Kidney epithelial cell (primary cell): Measurements from ENCODE around the gene EFCAB7. TPM values are rescaled to one million over a fixed set of nuclear protein-coding genes. Genes with fewer than 3 reads are reported as not detected.

ENCODE experiments used
- DNase-seq: peaks from one replicate; pipeline ENCODE4 v3.0.0-alpha.2; 2010; ENCODE audit warnings: low read depth
- H3K27me3 ChIP-seq: 2 replicates; pipeline ENCODE4 v1.6.0; 2011; ENCODE audit warnings: low read length; ENCODE audit not compliant: control insufficient read depth, insufficient read depth
- H3K36me3 ChIP-seq: 2 replicates; pipeline ENCODE4 v1.5.1; 2011; ENCODE audit warnings: low read length; ENCODE audit not compliant: control insufficient read depth, insufficient read depth
- H3K4me3 ChIP-seq: 2 replicates; pipeline ENCODE4 v1.5.1; 2011; ENCODE audit warnings: low read depth, mild to moderate bottlenecking, control low read depth, low read length
- CTCF ChIP-seq: IDR thresholded peaks from 2 replicates; pipeline ENCODE4 v1.5.1; 2011; ENCODE audit warnings: mild to moderate bottlenecking, moderate library complexity, low read length, control low read depth, inconsistent platforms; ENCODE audit not compliant: insufficient read depth, poor library complexity, severe bottlenecking
- total RNA-seq: library from RNA; depleted of rRNA; stranded (reverse); fragments of >200 nt; gene quantifications from 2 replicates; pipeline ENCODE4 v1.2.3, GENCODE V29; 2015

Gene EFCAB7
- total RNA-seq, 1 donor from 2014 or later = 3.8 TPM

DNA sequence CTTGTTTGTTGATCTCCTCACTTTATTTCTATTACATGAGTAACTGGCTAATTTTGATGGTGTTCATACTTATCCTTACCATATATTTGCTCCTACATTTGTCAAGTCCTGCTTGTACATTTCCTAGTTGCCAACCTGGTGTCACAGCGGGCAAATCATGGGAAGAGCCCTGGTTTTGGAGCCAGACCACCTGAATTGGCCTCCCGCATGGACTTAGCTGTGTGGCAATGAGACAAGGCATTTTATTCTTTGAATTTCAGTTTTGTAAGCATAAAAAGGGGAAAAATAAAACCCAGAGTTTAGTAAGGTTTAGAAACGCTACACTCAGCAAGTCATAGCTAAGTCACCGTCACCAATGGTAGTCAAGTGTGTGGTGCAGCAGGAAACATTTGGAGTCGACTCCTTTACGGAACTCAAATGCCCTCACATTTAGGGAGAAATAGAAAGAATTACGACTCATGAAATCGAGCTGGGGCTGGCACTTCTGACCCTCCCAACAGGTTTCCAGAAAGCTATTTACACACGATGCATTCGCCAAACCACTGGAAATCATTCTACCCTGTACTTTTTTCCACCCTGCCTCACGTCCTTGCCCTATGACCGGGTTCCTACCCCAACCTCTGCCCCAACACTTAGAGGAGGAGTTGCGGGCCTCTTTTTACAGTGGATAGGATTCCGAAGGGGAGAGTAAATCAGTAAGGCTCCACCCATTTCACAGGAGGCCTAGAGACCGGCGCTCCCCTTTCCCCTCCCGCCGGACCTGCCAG lies 69.4 kb downstream of the EFCAB7 start:
- no peaks in the 10 kb centered on the region for H3K27me3 ChIP-seq
- DNase-seq = no peak
- H3K4me3 ChIP-seq = peak overlapping the region; percentile 91
- no peak for TF ChIP-seq CTCF
- H3K36me3 ChIP-seq = no peaks in the 10 kb centered on the region

DNA sequence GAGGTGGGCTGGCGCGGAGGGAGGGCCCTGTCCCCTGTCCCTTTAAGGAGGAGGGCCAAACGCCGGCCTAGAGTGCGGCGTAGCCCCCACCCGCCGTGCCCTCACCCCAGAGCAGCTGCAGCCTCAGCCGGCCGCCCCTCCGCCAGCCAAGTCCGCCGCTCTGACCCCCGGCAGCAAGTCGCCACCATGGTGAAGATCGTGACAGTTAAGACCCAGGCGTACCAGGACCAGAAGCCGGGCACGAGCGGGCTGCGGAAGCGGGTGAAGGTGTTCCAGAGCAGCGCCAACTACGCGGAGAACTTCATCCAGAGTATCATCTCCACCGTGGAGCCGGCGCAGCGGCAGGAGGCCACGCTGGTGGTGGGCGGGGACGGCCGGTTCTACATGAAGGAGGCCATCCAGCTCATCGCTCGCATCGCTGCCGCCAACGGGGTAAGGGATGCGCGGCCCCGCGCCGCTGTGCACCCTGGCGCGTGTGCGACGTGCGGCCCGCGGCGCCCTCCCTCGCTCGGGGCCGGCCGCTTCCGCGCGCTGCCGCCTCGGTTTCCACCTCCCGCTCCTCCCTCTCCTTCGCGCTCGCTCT lies 70.1 kb downstream of the EFCAB7 start, which contains the start of gene PGM1:
PGM1 (plus strand) TSS at position 109 of the 583 bp plus-strand sequence; CDS start at position 187, 78 bp downstream.
- peak; percentile 43 for DNase-seq
- no peak for TF ChIP-seq CTCF
- no peaks in the 10 kb centered on the region for H3K36me3 ChIP-seq

DNA sequence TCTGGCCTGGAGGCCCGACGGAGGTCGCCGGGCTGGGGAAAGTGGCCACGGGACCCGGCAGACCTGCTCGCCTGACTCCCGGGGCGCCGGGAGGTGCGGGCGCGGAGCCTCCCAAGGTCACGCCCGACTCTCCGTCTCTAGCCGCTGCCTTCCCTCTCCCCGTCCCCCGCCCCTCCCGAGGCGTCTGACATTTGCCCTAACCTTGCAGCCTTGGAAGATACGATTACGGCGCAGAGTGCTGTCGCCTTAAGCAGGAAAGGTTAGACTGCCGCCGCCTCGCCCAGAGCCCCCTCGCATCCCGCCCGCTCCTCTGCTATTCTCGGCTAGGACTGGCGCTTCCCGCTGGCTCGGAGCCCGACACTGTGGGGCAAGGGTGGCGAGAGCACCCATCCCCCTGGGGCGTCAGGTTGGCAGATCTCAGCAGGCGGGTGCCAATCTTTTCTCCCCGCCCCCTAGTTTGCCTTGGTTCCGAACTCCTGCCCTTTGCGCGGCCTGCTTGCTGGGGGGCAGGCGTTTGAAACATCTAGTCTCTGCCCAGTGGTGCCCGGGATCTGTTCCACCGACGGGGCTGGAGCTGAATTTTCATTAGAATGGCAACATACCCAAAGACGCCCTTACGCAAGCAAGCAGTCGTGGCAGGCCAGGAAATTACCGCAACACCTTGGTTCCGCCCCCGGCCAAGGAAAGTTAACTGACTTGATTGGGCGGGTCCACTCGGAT lies 70.7 kb downstream of the EFCAB7 start:
- Histone ChIP-seq H3K36me3 (no peaks in the 10 kb centered on the region), H3K4me3 (peak overlapping the region; percentile 91), H3K27me3 (no peaks in the 10 kb centered on the region)
- no peak for TF ChIP-seq CTCF
- DNase-seq = peak; percentile 19

More for the DNA sequence above, 70.1 kb downstream of the EFCAB7 start, which contains the start of gene PGM1:
- Histone ChIP-seq H3K4me3 (peak within 1 kb of the TSS; percentile 91), H3K27me3 (no peaks in the 10 kb centered on the region)

- no peak for DNase-seq
- Histone ChIP-seq H3K36me3 (no peaks in the 10 kb centered on the region), H3K4me3 (no peak overlapping the region), H3K27me3 (no peaks in the 10 kb centered on the region)
- no peak for TF ChIP-seq CTCF
Measured at GRCh38 chr1:63595435-63595834, 72.1 kb downstream of the EFCAB7 start.

- no peak for DNase-seq
- Histone ChIP-seq H3K4me3 (no peak overlapping the region), H3K27me3 (no peaks in the 10 kb centered on the region), H3K36me3 (no peaks in the 10 kb centered on the region)
- TF ChIP-seq CTCF = no peak
Measured at GRCh38 chr1:63599799-63600198, 76.5 kb downstream of the EFCAB7 start.
